CD4-positive, alpha-beta T cell treated with Interleukin-12 subunit alpha and Interleukin-12 subunit beta, for 1 hour (primary cell): ENCODE results near the gene CASS4.
A peak's percentile ranks its signal among the peaks of the same experiment; 100 is the strongest.
"Not testable (repeated sequence)": the region's sequence is repeated elsewhere in the genome, so short reads cannot be mapped to it uniquely, and the experiment has no call there.

Source experiments
- DNase-seq: peaks from one replicate; pipeline ENCODE4 v3.0.0-alpha.2; 2020

The CASS4 gene, protein sequence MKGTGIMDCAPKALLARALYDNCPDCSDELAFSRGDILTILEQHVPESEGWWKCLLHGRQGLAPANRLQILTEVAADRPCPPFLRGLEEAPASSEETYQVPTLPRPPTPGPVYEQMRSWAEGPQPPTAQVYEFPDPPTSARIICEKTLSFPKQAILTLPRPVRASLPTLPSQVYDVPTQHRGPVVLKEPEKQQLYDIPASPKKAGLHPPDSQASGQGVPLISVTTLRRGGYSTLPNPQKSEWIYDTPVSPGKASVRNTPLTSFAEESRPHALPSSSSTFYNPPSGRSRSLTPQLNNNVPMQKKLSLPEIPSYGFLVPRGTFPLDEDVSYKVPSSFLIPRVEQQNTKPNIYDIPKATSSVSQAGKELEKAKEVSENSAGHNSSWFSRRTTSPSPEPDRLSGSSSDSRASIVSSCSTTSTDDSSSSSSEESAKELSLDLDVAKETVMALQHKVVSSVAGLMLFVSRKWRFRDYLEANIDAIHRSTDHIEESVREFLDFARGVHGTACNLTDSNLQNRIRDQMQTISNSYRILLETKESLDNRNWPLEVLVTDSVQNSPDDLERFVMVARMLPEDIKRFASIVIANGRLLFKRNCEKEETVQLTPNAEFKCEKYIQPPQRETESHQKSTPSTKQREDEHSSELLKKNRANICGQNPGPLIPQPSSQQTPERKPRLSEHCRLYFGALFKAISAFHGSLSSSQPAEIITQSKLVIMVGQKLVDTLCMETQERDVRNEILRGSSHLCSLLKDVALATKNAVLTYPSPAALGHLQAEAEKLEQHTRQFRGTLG

DNA sequence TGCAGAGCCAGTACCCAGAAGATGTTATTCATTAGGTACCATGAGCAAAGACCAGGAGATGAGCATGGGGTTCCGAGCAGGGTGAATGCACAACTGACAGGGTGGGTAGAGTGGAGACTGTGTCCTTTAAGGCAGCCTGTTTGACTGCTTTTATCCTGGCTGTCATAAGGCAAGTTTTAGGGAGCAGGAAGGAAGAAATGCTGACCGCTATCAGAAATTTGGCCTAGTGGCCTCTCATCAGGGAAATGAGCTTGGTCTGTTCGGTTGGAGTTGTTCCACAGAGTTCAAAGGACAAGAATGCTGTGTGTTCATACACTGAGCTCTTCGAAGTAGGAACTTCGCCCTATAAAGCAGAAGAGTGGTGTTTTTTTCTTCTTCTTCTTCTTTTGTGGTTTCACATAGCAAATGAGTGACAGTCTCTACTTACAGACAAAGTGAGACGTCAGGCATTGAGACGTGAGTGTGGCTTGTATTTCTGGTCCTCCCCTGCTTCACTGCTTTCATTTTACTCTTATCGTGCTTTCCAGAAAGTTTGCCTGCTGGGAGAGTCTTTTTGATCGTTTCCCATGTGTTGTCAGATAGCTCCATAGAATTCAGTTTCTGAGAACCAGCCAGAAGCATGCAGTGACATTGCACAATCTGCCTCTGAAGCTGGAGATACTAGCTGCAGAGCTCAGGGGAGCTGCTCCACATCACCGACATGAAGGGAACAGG is at the start of gene CASS4:
Gene CASS4, plus strand, starts transcription at position 502 of the 714 bp plus-strand sequence. Its CDS starts 199 bp downstream, at position 701.
- peak; percentile 59 for DNase-seq

- DNase-seq, result no peak
These were observed 49.1 kb upstream of the CASS4 start for GRCh38 chr20:56362833-56363413.

DNA sequence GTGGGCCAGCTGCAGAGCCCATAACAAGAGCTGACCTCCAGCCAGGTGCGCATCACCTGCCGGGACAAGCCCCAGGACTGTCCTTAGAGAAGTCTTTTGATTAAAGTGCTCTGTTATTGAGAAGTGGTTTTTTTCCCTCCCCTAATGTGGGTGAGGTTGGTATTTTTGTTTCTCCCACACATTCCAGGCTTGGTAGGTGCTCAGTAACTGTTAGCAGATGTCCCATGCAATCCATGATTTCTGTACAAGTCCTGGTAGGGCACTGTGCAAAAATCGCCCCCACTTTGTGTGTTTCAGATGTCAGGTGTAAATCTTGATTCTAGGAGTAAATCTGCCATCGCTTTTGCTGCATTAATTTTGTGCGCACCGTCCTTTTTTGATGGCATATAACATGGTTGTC is 48.6 kb upstream of the CASS4 start:
- no peak for DNase-seq

DNA sequence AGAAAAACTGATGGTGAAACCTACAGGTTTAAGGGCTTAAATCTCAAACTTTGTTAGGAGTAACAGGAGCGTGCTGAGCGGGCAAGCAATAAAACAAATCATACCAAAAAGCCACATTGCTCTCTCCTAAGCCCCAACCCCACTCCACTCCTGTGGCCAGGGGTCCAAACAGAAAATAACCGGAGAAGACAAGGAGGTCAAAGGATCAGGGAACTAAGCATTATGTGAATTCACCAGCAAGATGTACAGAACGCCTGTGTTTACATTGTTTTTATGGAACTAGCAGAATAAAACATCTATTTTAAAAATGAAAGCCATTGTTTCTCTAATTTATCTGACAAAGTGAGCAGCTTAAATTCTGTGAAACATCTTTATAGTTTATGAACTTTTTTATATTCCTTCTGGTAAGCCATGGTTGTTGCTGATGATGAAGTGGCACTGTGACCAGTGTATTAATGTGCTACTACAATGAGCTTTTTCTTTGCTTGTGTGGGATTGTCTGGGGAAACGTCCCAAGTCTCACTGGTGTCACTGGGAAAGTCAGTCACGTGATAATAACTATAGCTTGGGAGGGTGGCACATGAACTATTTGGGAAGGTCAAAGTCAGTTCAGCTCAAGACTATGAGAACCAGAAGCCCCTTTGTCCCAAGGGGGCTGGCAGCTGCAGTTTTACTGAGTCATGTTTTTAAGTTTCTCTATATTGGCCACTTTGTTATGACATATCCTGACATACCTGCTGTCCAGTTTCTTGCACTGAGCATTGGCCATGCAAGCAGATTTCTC is 43.5 kb upstream of the CASS4 start:
- no peak for DNase-seq

DNA sequence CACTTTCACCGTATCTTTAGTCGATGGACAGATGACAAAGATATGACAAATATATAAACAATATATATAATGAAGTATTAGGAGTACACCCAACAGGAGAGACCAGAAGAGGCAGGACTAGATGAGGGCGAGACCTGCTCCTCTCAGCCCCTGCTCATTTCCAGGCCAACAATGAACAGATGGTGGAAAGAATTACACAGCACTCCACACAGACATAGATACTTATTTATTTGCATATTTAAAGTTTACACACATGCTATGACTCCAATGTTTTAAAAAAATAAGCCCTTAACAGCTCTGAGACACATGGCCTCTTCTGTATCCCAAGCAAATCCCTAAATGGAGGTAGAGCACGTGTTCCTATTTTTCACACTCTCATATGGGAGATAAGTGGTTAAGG is 42.9 kb upstream of the CASS4 start:
- DNase-seq, result no peak

- DNase-seq, result no peak
These were observed 40.1 kb upstream of the CASS4 start for GRCh38 chr20:56371977-56372376.

GRCh38 chr20:56372850-56373249 is 39.2 kb upstream of the CASS4 start:
- DNase-seq, result no peak

DNA sequence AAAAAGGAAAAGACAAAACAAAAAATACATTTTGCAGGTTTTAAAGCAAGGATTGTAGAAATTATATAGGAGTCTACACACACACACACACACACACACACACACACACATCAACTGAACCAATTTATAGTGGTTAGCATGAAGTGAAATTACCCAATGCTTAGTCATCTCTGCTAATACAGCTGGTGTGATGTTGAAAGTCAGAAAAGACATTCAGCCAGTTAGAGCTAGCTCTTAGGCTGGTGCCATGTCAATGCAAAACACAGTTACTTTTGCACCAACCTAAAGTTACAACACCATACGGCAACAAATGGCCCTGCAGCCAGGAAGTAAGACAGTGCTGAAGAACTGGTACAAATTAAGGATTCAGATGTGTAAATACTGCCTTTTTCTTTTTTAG is 38.1 kb upstream of the CASS4 start:
- DNase-seq, result peak; percentile 24

- no peak for DNase-seq
These were observed 35.7 kb upstream of the CASS4 start for GRCh38 chr20:56376331-56376730.

DNA sequence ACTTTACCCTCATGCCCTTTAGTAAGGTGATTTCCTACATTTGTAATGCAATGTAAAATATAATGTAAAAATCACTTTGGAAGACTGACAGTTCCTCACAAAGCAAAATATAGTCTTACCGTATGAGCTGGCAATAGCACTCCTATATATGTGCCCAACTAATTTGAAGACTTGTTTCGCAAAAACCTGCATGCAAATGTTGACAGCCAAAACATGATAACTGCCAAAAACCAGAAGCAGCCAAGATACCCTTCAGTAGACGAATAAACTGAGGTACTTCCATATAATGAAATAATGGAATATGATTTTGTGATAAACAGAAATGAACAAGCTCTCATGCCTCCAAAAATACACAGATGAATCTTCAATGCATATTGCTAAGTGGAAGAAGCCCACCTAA is 33.7 kb upstream of the CASS4 start:
- no peak for DNase-seq

DNA sequence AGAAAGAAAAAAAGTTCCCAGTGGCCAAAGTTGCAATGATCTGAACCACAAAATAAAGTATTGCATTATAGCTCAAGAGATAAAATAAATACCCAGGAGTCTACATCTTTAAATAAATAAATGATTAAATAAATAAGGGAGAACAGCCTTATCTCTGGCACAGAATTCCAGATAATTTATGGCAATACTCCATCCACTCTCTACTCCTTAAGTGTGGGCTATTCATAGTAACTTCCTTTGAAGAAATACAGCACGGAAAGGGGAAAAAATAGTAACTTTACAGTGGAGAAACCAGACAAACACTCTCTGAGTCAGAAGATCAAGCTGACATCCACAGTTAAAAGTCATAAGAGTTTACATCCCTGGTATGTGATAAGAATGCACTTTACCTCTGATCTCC is 31.7 kb upstream of the CASS4 start:
- DNase-seq, result no peak

DNA sequence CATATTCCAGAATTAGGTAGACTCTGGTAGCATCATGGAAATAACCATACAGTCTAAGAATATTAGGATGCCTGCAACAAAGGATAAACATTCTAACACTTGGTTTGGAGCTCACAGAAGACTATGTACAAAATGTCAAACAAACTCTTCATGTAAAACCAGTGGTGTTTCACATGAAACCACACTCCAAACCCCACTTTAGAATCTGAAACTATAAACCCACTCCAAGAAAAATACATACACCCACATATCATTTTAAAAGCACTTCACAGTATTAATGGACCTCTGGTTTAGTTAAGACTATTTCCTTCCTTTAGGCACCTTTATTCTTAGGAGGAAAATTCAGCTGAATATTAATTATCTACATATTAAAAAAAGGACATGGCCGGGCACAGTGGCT is 30.6 kb upstream of the CASS4 start:
- no peak for DNase-seq

GRCh38 chr20:56382696-56383095 is 29.4 kb upstream of the CASS4 start:
- DNase-seq, result no peak

- no peak for DNase-seq
These were observed 28.7 kb upstream of the CASS4 start for GRCh38 chr20:56383334-56383733.

DNA sequence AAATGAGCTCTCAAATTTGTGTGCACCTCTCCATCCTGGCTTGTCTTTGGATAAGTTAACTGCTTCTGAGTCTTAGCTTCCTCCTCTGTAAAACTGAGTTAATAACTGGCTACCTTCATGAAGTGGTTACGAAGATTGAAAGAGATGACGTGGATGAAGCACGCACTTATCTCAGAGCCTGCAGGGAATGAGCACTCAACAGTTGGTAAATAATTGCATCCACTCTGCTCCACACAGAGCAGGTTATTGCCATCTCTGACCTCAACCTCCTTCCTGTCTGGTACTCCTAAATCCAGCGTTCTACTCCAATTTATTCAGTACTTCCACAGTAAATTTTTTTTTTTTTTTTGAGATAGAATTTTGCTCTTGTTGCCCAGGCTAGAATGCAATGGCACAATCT is 26.9 kb upstream of the CASS4 start:
- DNase-seq, result no peak

GRCh38 chr20:56386219-56386618 is 25.8 kb upstream of the CASS4 start:
- no peak for DNase-seq

DNA sequence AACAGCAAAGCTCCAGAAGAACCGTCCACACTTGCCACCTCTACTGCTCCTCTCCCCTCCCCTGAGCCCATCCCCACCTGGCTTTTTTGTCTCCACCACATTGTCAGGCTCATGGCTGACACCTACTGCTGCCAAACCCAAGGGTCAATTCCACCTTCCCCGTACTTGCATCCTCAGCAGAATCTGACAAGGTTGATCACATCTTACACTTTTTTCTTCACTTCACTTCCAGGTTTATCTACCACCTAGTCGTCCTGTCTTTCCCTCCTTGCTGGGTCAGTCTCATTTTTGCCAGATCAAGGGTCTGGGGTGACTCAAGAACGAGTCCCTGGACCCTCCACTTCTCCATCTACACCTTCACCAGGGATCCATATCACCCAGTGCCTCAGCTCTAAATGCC is 23.2 kb upstream of the CASS4 start:
- DNase-seq, result no peak

GRCh38 chr20:56389807-56390206 is 22.3 kb upstream of the CASS4 start:
- no peak for DNase-seq

GRCh38 chr20:56390396-56390795 is 21.7 kb upstream of the CASS4 start:
- DNase-seq, result not testable (repeated sequence)

- DNase-seq, result no peak
These were observed 21.0 kb upstream of the CASS4 start for GRCh38 chr20:56391037-56391436.

DNA sequence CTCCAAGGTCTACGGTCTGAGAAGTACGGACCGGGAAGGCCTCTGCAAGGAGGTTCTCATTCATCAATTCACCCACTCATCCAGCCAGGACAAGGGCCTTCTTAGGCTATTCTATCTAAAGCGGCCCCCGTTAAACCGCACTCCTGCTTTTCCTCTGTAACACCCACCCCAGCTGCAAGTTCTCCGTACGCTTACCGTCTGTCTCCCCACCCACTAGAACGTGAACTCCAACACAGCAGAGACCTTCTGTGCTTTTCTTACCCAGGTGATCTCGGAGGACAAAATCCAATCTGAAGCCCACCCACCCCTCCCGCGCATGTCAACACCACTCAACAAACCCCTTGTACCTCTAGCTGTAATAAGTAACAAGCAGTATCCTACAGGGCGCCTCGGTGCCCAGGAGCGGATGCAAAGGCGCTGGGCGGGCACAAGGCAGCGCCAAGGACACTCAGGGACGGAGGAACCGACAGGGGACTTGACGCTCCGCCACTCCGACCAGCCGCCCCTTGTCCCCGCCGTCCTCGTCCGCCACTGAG is 20.4 kb upstream of the CASS4 start:
- DNase-seq, result no peak
